Trophoblast cell (in vitro differentiated cells and primary cell): Measurements from ENCODE around the gene PGM2.
A peak's percentile ranks its signal among the peaks of the same experiment; 100 is the strongest.
"Not testable (repeated sequence)": the region's sequence is repeated elsewhere in the genome, so short reads cannot be mapped to it uniquely, and the experiment has no call there.

Experiments used
- DNase-seq, 2 donors: peaks; one replicate each; pipeline ENCODE4 v3.0.0-alpha.2; 2016
- H2AFZ ChIP-seq: 2 replicates; pipeline ENCODE4 v1.6.1; 2013; ENCODE audit warnings: low read length, moderate library complexity, mild to moderate bottlenecking; ENCODE audit not compliant: insufficient read depth, poor library complexity
- H2AK5ac ChIP-seq: 2 replicates; pipeline ENCODE4 v1.6.1; 2013; ENCODE audit warnings: mild to moderate bottlenecking, low read length
- H2BK120ac ChIP-seq: 2 replicates; pipeline ENCODE4 v1.6.1; 2013; ENCODE audit warnings: low read length, mild to moderate bottlenecking, moderate library complexity; ENCODE audit not compliant: insufficient read depth, poor library complexity
- H2BK12ac ChIP-seq: 2 replicates; pipeline ENCODE4 v1.6.1; 2013; ENCODE audit warnings: mild to moderate bottlenecking, low read length, moderate library complexity
- H2BK5ac ChIP-seq: 2 replicates; pipeline ENCODE4 v1.6.1; 2013; ENCODE audit warnings: low read length, low read depth, moderate library complexity, mild to moderate bottlenecking; ENCODE audit not compliant: poor library complexity
- H3K14ac ChIP-seq: 2 replicates; pipeline ENCODE4 v1.6.1; 2013; ENCODE audit warnings: mild to moderate bottlenecking, low read length
- H3K18ac ChIP-seq: 2 replicates; pipeline ENCODE4 v1.6.1; 2013; ENCODE audit warnings: mild to moderate bottlenecking, low read length
- H3K23ac ChIP-seq: 2 replicates; pipeline ENCODE4 v1.6.1; 2013; ENCODE audit warnings: low read length
- H3K27ac ChIP-seq: 2 replicates; pipeline ENCODE4 v1.5.1; 2013; ENCODE audit warnings: low read depth, mild to moderate bottlenecking, inconsistent platforms, low read length, moderate library complexity
- H3K27me3 ChIP-seq: 2 replicates; pipeline ENCODE4 v1.6.1; 2013; ENCODE audit warnings: inconsistent platforms, mild to moderate bottlenecking, low read length, moderate library complexity; ENCODE audit not compliant: insufficient read depth
- H3K36me3 ChIP-seq, 2 experiments: 1 replicate in 1 of 2; 2 replicates in 1 of 2; pipeline ENCODE4 v1.6.1; 2013; ENCODE audit warnings: low read length in 2 of 2, mild to moderate bottlenecking in 2 of 2, moderate library complexity in 1 of 2; ENCODE audit not compliant: insufficient read depth in 2 of 2, control insufficient read depth in 1 of 2
- H3K4ac ChIP-seq: 2 replicates; pipeline ENCODE4 v1.6.1; 2013; ENCODE audit warnings: low read depth, mild to moderate bottlenecking, low read length, moderate library complexity
- H3K4me1 ChIP-seq, 2 experiments: 1 replicate in 1 of 2; 2 replicates in 1 of 2; pipeline ENCODE4 v1.6.1; 2013; ENCODE audit warnings: low read length in 2 of 2, mild to moderate bottlenecking in 2 of 2, moderate library complexity in 1 of 2; ENCODE audit not compliant: insufficient read depth in 2 of 2, control insufficient read depth in 1 of 2
- H3K4me2 ChIP-seq: 2 replicates; pipeline ENCODE4 v1.6.1; 2013; ENCODE audit warnings: inconsistent platforms, mild to moderate bottlenecking, low read length, moderate library complexity
- H3K4me3 ChIP-seq: 2 replicates; pipeline ENCODE4 v1.5.1; 2013; ENCODE audit warnings: mild to moderate bottlenecking, low read depth, low read length, inconsistent platforms
- H3K79me1 ChIP-seq: one replicate; pipeline ENCODE4 v1.6.1; 2013; ENCODE audit warnings: low read length
- H3K79me2 ChIP-seq: 2 replicates; pipeline ENCODE4 v1.6.1; 2013; ENCODE audit warnings: low read length, mild to moderate bottlenecking; ENCODE audit not compliant: control insufficient read depth, insufficient read depth, poor library complexity
- H3K9ac ChIP-seq: 2 replicates; pipeline ENCODE4 v1.6.1; 2013; ENCODE audit warnings: mild to moderate bottlenecking, low read length
- H3K9me3 ChIP-seq: 2 replicates; pipeline ENCODE4 v1.6.1; 2013; ENCODE audit warnings: low read depth, mild to moderate bottlenecking, control low read depth, inconsistent platforms, low read length; ENCODE audit not compliant: insufficient read depth
- H4K12ac ChIP-seq: 2 replicates; pipeline ENCODE4 v1.6.1; 2013; ENCODE audit warnings: low read depth, mild to moderate bottlenecking, low read length, moderate library complexity
- H4K8ac ChIP-seq: 2 replicates; pipeline ENCODE4 v1.6.1; 2013; ENCODE audit warnings: low read depth, mild to moderate bottlenecking, low read length, moderate library complexity
- H4K91ac ChIP-seq: one replicate; pipeline ENCODE4 v1.6.1; 2013; ENCODE audit warnings: low read depth, mild to moderate bottlenecking, low read length, moderate library complexity
- WGBS: extraction: QIAGEN DNeasy Blood & Tissue Kit; methylation state at CpG from one replicate; pipeline ENCODE4 v1.1.7; 2013; ENCODE audit warnings: missing lambda C conversion rate; ENCODE audit not compliant: insufficient read length, insufficient coverage; ENCODE audit errors: extremely low coverage; 5-methylcytosine and 5-hydroxymethylcytosine counted together

PGM2 gene

DNA sequence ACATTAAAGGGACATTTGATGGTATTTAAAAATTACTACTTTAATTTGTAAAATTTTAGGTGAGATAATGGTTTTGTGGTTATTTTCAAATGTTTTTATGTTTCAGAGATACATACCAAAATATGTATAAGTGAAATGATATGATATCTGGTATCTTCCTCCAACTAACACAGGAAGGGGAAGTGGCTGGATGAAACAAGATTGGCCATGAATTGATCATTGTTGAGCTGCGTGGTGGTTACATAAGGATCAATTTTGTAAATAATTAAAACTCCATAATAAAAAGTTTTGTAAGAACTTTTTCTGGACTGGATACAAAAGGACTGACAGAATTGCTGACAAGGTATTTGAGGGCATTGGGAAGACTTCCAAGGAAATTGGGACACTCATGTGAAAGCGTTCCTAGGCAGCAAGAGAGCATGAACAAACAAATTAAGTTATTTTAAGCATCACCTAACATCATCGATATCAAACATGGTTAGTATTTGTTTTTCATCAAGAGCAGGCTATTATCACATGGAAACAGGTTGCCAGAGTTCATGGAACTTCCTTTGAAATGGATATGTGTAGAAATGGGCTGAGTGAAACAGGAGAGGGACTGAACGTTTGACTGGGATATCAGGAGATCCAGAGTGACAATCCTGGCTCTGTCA lies 4.4 kb upstream of the PGM2 start:
- H2AFZ ChIP-seq = no peak overlapping the region
- no peak overlapping the region for H3K27ac ChIP-seq
- no peak overlapping the region for H4K8ac ChIP-seq
- H3K23ac ChIP-seq = no peak overlapping the region
- no peak overlapping the region for H2BK12ac ChIP-seq
- no peak overlapping the region for H3K4me3 ChIP-seq
- H3K36me3 ChIP-seq = no peaks in the 10 kb centered on the region
- H3K79me1 ChIP-seq = peaks cover 5% of the 10 kb centered on the region
- no peak overlapping the region for H4K91ac ChIP-seq
- no peak overlapping the region for H4K12ac ChIP-seq
- no peaks in the 10 kb centered on the region for H3K27me3 ChIP-seq
- no peak overlapping the region for H2BK120ac ChIP-seq
- no peak overlapping the region for H2BK5ac ChIP-seq
- H3K4me1 ChIP-seq = no peaks in the 10 kb centered on the region
- peaks cover 2% of the 10 kb centered on the region for H3K9me3 ChIP-seq
- H3K4ac ChIP-seq = no peak overlapping the region
- H2AK5ac ChIP-seq = no peak overlapping the region
- DNase-seq = no peak
- H3K14ac ChIP-seq = no peak overlapping the region
- WGBS = no CpG with 5 or more reads among the region's 4 CpGs
- H3K79me2 ChIP-seq = peaks cover 5% of the 10 kb centered on the region
- no peak overlapping the region for H3K4me2 ChIP-seq
- H3K18ac ChIP-seq = no peak overlapping the region
- no peak overlapping the region for H3K9ac ChIP-seq

DNA sequence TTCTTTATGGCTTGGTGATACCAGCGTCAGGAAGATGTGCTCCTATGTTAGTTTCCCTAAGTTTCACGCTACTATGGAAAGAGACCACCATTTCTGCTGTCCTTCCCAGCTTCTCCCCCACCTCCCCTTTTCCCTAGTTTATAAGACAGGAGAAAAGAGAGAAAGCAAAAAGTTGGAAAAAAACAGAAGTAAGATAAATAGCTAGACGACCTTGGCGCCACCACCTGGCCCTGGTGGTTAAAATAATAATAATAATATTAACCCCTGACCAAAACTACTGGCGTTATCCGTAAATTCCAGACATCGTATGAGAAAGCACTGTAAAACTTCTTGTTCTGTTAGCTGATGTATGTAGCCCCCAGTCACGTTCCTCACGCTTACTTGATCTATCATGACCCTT lies 985 bp upstream of the PGM2 start:
- H3K18ac ChIP-seq, H4K8ac ChIP-seq, H2BK5ac ChIP-seq, H3K4me1 ChIP-seq, H4K12ac ChIP-seq, H3K4me3 ChIP-seq, H2BK120ac ChIP-seq, H3K9me3 ChIP-seq, H2BK12ac ChIP-seq, H3K9ac ChIP-seq, H3K4ac ChIP-seq, H3K36me3 ChIP-seq, H2AK5ac ChIP-seq, H3K79me1 ChIP-seq, H4K91ac ChIP-seq, H3K23ac ChIP-seq, H3K27me3 ChIP-seq, H2AFZ ChIP-seq, H3K27ac ChIP-seq, H3K79me2 ChIP-seq, H3K14ac ChIP-seq: not testable (repeated sequence)
- WGBS = no CpG with 5 or more reads among the region's 9 CpGs
- H3K4me2 ChIP-seq = peak overlapping the region; percentile 96
- peak in 1 of 2 donors; percentile 19 for DNase-seq

DNA sequence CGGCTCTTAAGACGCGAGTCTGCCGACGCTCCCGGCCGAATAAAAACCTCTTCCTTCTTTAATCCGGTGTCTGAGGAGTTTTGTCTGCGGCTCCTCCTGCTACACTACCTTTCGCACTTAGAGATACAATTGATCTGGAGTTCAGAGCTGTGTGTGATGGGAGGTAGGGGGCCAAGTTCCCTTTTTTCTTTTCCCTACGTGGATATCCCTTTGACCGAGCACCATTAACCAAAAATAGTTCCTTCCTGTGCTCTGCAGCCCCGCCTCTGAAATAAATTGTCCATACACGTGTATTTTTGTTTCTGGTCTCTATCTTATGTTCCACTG lies 555 bp upstream of the PGM2 start:
- WGBS = no CpG with 5 or more reads among the region's 14 CpGs
- H4K8ac ChIP-seq = no peak overlapping the region
- H3K4me2 ChIP-seq = peak overlapping the region; percentile 96
- H3K18ac ChIP-seq = no peak overlapping the region
- peaks cover 2% of the 10 kb centered on the region for H3K9me3 ChIP-seq
- H3K36me3 ChIP-seq = peaks cover 3% of the 10 kb centered on the region in 2 experiments
- H2AFZ ChIP-seq = peak overlapping the region; percentile 82
- no peaks in the 10 kb centered on the region for H3K27me3 ChIP-seq
- peaks cover 5% of the 10 kb centered on the region for H3K79me2 ChIP-seq
- no peak overlapping the region for H3K9ac ChIP-seq
- H4K91ac ChIP-seq = no peak overlapping the region
- no peak overlapping the region for H2AK5ac ChIP-seq
- no peak overlapping the region for H4K12ac ChIP-seq
- no peak overlapping the region for H2BK5ac ChIP-seq
- H3K23ac ChIP-seq = no peak overlapping the region
- no peak for DNase-seq
- H3K4ac ChIP-seq = no peak overlapping the region
- H3K4me3 ChIP-seq = peak overlapping the region; percentile 12
- H3K14ac ChIP-seq = no peak overlapping the region
- H3K79me1 ChIP-seq = peaks cover 8% of the 10 kb centered on the region
- H3K4me1 ChIP-seq = peaks cover 2 to 5% of the 10 kb centered on the region in 2 experiments
- no peak overlapping the region for H2BK12ac ChIP-seq
- H2BK120ac ChIP-seq = no peak overlapping the region
- no peak overlapping the region for H3K27ac ChIP-seq

DNA sequence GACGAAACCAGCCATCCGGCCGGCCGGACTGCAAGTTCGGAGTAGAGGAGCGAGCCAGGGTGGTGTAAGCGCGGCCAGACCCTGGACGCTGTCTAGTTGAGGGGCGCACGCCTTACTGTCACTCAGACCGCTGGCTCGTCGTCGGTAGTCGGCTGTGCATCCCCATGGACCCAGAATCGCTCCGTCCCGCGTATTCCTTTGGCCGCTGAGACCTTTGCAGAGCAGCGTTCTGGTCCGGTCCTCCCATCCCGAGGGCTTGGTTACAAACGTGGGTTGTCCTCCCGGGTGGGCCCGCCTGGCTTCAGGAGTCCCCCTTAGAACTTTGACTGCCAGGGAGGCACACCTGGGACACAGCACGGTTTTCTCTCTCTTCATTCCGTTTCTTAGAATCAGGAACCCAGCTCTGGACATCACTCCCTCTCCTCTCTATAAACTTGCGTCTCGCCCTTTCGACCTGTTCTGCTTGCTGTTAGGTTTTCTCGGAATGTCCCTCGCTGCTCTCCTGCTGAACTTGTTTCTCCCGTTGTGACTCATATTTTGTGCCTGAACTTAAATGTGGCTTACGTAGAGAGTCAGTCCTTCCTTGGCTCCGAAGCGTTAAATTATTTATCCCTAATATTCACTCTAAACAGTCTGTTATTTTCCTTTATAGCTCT lies 672 bp downstream of the PGM2 start:
- peaks cover 8% of the 10 kb centered on the region for H3K79me1 ChIP-seq
- H4K12ac ChIP-seq = no peak overlapping the region
- H3K27me3 ChIP-seq = no peaks in the 10 kb centered on the region
- peak overlapping the region; percentile 93 for H3K18ac ChIP-seq
- peaks cover 3 to 5% of the 10 kb centered on the region in 2 experiments for H3K36me3 ChIP-seq
- DNase-seq = peak; percentile 75 to 87
- H2BK120ac ChIP-seq = peak overlapping the region; percentile 14
- H3K23ac ChIP-seq = no peak overlapping the region
- WGBS = no CpG with 5 or more reads among the region's 38 CpGs
- peak overlapping the region; percentile 48 for H3K14ac ChIP-seq
- H3K27ac ChIP-seq = no peak overlapping the region
- H2AFZ ChIP-seq = peak overlapping the region; percentile 41
- H3K4me1 ChIP-seq = peaks cover 2 to 5% of the 10 kb centered on the region in 2 experiments
- H3K79me2 ChIP-seq = peaks cover 5% of the 10 kb centered on the region
- peak overlapping the region; percentile 89 for H3K4me3 ChIP-seq
- H2AK5ac ChIP-seq = no peak overlapping the region
- peak overlapping the region; percentile 77 for H3K9ac ChIP-seq
- H3K4ac ChIP-seq = no peak overlapping the region
- peak overlapping the region; percentile 96 for H3K4me2 ChIP-seq
- H4K91ac ChIP-seq = peak overlapping the region; percentile 49
- H2BK12ac ChIP-seq = peak overlapping the region; percentile 17
- peak overlapping the region; percentile 8 for H4K8ac ChIP-seq
- peak overlapping the region; percentile 35 for H2BK5ac ChIP-seq
- peaks cover 2% of the 10 kb centered on the region for H3K9me3 ChIP-seq
